IPS DF 19.7 (cell line): ENCODE results near the gene PSD4.
"Not testable (repeated sequence)": the region's sequence is repeated elsewhere in the genome, so short reads cannot be mapped to it uniquely, and the experiment has no call there.

Experiments used
- DNase-seq: peaks from one replicate; pipeline ENCODE4 v3.0.0-alpha.2; 2013; ENCODE audit warnings: low read depth, low spot score

Gene PSD4

GRCh38 chr2:113221846-113222245 is 48.1 kb downstream of the PSD4 start:
- DNase-seq, result no peak

- no peak for DNase-seq
These were observed 50.0 kb downstream of the PSD4 start for GRCh38 chr2:113223813-113224212.

GRCh38 chr2:113224647-113225236 is 51.0 kb downstream of the PSD4 start:
- no peak for DNase-seq

GRCh38 chr2:113225263-113226259 is 51.8 kb downstream of the PSD4 start:
- DNase-seq, result no peak

GRCh38 chr2:113226462-113226861 is 52.7 kb downstream of the PSD4 start:
- no peak for DNase-seq

GRCh38 chr2:113227290-113227689 is 53.5 kb downstream of the PSD4 start:
- DNase-seq, result no peak

GRCh38 chr2:113227698-113228097 is 53.9 kb downstream of the PSD4 start:
- DNase-seq, result no peak

- DNase-seq, result no peak
These were observed 54.6 kb downstream of the PSD4 start for GRCh38 chr2:113228351-113228750.

GRCh38 chr2:113228991-113229716 is 55.4 kb downstream of the PSD4 start:
- DNase-seq, result no peak

GRCh38 chr2:113229795-113230194 is 56.0 kb downstream of the PSD4 start:
- no peak for DNase-seq

GRCh38 chr2:113230531-113230930 is 56.8 kb downstream of the PSD4 start:
- no peak for DNase-seq

- no peak for DNase-seq
These were observed 57.3 kb downstream of the PSD4 start for GRCh38 chr2:113231064-113231463.

- no peak for DNase-seq
These were observed 58.4 kb downstream of the PSD4 start for GRCh38 chr2:113232123-113232522.

GRCh38 chr2:113232740-113233139 is 59.0 kb downstream of the PSD4 start:
- DNase-seq, result no peak

GRCh38 chr2:113233593-113234550 is 60.1 kb downstream of the PSD4 start:
- DNase-seq, result no peak

GRCh38 chr2:113234721-113235346 is 61.1 kb downstream of the PSD4 start:
- no peak for DNase-seq

- not testable (repeated sequence) for DNase-seq
These were observed 61.8 kb downstream of the PSD4 start for GRCh38 chr2:113235347-113236226.

GRCh38 chr2:113236367-113237159 is 62.8 kb downstream of the PSD4 start:
- no peak for DNase-seq
